ENCODE results near the gene ZNF778. TPM values are rescaled to one million over a fixed set of nuclear protein-coding genes. Genes with fewer than 3 reads are reported as not detected.

ZNF778 gene
- total RNA-seq, result 8.1 TPM
- long read RNA-seq, partial matches to known transcripts, result 0 of 6 reads
- long read RNA-seq, other reads (novel, unspliced or antisense), result 5 of 6 reads

- ATAC-seq (peak; percentile 96), DNase-seq (peak; percentile 91)
- intact Hi-C loops (cut with micrococcal nuclease), result no loop called here
Observed at GRCh38 chr16:89217388-89218191, at the start of gene ZNF778. Gene ZNF778, plus strand, starts transcription at chr16:89217703. Its CDS starts 3,425 bp downstream, at chr16:89221128.

DNA sequence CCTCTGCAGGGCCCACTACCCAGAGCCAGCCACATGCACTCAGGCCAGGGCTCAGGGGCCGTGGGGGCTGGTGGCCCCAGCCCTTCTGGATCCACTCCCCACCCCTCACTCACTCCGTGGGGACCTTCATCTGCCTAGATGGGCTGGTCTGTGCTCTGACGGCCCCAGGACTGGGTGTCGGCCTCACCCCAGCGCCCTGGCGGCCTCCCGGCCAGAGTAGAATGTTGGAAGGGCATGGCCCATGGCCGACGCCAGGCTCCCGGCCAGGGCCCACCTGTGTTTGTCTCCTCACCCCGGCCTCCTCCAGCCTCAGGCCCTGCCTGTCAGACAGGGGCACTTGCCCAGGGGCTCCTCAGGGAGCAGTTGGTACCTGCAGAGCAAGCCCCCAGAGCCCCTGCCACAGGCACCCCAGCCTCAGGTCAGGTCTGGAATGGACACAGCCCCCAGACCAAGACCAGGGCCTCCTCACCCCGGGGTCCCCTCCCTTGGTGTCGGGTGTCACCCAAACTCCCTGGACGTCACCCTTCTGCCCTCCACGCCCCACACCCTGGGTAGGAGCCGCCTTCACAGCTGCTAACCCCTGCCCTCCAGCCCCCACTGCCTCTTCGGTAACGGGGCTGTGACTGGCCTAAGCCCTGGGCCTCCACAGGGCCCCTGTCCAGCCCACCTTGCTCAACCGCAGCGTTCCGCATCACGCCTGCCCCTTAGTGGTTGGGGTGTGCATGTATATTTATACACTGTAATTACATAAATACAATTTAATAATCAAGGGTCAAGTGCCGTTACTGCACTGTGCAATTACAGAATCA is 48.9 kb upstream of the ZNF778 start:
- no peak for DNase-seq
- ATAC-seq, result no peak
- intact Hi-C loops (cut with micrococcal nuclease), result no loop called here

DNA sequence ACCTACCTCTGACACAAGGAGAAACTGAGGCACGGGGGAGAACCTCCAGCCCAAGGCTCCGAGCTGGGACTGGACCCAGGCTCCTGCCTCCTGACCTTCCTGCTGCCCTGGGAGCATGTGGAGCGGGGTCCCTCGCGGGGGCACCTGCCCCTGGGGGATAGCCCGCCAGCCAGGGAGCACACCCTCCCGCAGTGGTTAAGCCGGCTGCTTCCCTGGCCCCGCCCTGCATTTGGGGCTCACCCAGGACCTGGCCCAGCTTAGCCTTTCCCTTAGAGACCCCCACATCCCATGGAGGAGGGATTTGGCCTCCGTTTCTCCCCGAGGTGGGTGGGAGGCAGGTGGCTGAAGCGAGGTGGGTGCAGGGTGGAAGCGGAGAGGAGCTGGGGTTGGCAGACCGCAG is 47.7 kb upstream of the ZNF778 start:
- DNase-seq (no peak), ATAC-seq (no peak)
- intact Hi-C loops (cut with micrococcal nuclease), result no loop called here

GRCh38 chr16:89170346-89171215 is 46.9 kb upstream of the ZNF778 start:
- DNase-seq (no peak), ATAC-seq (no peak)
- intact Hi-C loops (cut with micrococcal nuclease), result no loop called here

DNA sequence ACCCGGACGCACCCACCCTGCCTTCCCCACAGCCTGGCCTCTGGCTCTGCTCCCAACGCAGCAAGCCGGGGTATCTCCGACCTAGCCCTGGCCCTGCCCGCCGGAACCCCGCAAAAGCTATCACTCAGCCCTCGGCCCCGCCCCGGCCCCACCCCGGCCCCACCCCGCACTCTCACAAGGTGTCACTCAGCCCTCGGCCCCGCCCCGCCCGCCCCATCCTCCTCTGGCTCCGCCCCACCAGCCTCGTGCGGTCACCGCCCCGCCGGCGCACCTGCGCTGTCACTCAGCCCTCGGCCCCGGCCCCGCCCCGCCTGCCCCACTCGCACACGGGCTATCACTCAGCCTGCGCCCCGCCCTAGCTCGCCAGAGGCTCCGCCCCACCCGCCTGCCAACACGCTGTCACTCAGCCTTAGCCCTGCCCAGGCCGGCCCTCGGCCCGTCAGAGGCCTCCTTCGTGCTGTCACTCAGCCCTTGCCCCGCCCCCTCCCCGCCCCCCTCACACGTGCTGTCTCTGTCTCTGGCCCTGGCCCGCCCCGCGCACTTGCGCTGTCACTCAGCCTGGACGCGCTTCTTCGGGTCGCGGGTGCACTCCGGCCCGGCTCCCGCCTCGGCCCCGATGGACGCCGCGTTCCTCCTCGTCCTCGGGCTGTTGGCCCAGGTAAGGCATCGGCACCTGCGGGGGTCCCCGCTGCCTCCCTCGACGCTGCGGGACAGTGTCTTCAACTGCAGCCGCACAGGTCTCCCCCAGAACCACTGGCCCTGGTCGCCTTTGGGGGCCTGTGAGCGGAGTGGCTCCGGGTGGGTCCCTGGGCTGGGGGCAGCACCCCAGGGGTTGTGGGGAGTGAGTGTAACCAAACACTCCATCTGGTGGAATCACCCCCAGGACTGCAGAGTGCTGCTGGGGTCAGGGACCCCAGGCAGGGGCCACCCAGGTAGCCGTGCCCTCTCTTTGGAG is 46.0 kb upstream of the ZNF778 start, which contains the start of gene CDH15:
CDH15 (plus strand) TSS at position 533 of the 955 bp plus-strand sequence; CDS start at position 617, 84 bp downstream.
- intact Hi-C loops (cut with micrococcal nuclease), result no loop called here
- peak; percentile 92 for DNase-seq

DNA sequence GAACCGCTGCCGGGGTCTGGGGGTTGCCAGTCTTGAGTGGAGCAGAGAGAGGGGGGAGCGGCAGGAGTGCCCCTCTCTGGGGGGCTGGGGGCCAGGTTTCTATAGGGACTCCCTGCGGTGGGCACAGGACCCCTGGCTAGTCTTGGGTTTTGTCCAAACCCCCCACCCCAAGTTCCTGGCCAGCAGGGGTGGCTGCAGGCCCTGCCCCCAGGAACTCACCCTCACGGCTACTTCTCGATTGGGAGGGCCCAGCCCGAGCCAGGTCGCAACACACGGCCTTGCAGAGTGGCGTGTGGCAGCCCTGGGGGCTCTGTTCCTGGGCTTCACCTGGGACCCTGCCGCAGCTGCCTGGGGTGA is 45.4 kb upstream of the ZNF778 start:
- ATAC-seq (no peak), DNase-seq (no peak)
- intact Hi-C loops (cut with micrococcal nuclease), result no loop called here

More for the DNA sequence above, 46.0 kb upstream of the ZNF778 start, which contains the start of gene CDH15:
- ATAC-seq, result peak; percentile 95

DNA sequence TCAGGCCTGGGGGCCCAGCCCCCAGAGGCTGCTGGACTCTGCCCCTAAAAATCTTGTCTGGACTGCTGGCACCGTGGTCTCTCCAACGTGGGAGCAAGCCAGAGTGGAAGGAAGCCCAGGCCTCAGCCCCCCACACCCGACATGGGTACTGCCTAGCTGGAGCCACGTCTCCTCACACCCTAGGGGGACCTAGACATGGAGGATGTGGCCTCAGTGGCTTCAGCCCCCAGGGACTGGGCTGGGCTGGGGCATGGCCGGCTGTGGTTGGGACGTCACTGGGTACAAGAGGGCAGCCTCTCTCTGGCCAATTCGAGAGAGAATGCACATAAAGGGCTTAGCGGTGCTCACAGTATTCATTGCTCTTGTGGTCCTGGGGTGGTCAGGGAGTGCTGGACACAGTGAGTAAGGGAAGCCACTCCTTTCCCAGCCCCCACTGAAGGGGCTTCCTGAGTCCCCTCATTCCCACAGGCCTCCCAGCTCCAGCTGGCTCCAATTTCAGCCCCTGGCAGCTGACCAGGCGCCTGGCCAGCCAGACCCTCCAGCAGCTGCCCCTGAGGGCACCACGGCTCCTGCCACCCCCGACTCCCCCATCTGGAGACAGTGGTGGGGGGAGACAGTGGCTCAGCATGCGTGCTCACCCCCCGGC is 44.9 kb upstream of the ZNF778 start:
- intact Hi-C loops (cut with micrococcal nuclease), result no loop called here
- no peak for DNase-seq

DNA sequence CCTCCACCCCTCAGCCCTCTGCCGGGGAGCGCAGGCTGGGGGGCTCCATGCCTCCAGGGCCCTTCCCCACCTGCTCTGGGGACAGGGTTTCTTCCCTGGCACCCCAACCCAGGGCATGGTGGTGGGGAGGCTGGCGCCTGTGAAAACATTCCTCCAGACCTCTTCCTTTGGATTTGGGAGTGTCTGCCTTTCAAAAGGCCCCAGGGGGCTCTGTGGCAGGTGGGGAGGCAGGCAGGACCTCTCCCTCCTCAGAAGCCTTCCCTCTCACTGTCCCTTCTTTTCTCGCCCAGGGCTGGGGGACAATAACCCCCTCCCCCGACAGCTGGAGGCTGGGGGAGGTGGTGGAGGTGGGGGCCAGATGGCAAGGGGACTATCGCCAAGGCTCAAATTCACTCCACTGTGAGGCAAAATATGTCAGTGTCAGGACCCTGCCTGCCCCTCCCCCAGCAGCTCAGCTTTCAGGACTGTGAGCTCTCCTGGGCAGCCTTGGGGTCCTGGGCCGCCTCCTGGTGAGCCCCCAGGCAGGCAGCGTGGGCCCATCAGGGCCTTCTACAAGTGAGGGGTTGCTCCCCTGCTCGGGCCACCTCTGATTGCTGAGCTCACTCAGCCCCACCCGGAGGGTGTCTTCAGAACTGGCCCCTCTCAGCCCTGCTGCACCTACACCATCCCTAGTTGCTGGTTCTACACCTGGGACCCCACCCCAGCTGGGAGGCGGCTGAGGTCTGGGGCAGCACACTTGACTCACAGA is 44.2 kb upstream of the ZNF778 start:
- no peak for ATAC-seq
- intact Hi-C loops (cut with micrococcal nuclease), result no loop called here
- no peak for DNase-seq

More for the DNA sequence above, 44.9 kb upstream of the ZNF778 start:
- no peak for ATAC-seq

DNA sequence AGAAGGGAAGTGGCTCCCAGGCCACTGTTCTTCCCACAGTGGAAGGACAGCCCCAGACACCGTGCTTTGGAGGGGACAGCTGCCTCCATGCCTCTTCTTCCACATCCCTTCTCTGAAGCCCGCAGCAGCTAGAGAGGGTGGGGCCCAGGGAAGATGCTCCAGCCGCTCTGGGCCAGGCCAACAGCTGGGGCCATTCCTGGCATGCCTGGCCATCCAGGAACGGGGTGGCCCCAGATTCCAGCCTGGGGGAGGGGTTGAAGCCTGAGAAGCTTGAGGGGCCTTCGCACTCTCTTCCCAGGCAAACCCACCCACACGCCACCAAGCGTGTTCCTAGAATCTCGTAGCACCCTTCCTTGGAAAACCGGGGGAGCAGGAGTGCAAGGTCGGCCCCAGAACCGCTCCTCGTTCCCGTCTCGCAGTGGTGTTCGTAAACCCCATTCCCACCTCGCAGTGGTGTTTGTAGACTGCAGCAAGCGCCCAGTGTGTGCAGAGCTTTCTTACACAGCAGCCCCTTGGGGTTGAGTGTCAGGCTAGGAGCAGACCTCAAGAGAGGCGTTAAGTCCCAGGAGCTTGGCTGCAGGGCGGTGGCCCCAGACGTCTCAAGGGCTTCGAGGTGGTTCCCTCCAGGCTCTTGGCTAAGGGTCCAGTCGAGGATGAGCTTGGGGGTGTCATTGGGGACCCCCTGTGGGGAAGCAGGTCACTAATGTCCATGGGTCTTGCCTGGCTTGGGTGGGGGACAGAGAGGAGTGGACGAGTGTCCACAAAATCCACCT is 43.3 kb upstream of the ZNF778 start:
- ATAC-seq (no peak), DNase-seq (no peak)
- intact Hi-C loops (cut with micrococcal nuclease), result no loop called here

DNA sequence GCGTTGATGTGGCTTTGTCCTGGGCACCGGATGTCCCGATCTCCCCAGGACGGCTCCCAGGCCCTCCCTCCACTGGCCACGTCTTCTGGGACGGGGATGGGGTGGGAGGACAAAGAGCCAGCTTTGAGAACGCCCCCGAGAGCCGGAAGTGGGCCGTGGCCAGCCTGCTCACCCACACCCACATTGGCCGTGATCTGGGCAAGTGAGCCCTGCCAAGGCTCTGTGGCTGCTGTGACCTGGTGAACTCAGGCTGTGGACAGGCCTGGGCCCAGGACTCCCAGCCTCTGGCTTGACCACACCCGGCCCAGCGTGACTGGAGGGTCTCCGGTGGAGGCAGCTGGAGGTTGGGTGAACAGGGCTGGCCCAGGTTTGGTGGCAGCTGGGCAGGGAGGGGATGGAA is 42.6 kb upstream of the ZNF778 start:
- intact Hi-C loops (cut with micrococcal nuclease), result no loop called here
- ATAC-seq, result no peak

GRCh38 chr16:89175280-89176146 is 42.0 kb upstream of the ZNF778 start:
- DNase-seq, result no peak
- intact Hi-C loops (cut with micrococcal nuclease), result no loop called here
- ATAC-seq, result no peak

More for the DNA sequence above, 42.6 kb upstream of the ZNF778 start:
- no peak for DNase-seq

DNA sequence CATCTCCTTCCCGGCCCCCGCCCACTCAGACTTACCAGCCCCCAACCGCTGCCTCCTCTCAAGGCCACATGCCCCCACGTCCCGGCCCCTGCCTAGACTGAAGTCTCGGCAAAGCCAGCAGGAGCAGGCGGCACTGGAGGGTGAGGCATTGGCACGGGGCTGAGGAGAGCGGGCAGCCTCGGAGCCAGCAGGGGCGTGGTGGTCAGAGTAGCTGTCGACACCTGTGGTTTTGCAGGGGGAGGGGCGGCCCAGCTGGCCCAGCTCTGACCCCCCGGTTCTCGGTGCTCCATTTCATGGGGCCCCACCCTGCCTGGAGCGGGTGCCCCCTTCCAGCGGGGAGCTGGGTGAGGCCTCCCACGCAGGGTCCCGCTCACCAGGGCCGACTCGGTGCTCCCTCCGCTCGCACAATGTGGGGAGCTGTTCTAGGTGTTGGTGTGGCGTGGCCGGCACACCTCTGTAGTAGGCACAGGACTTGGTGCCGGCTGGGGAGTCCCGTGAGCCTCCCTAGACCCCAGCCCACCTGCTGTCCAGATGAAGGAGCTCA is 41.3 kb upstream of the ZNF778 start:
- no peak for ATAC-seq

DNA sequence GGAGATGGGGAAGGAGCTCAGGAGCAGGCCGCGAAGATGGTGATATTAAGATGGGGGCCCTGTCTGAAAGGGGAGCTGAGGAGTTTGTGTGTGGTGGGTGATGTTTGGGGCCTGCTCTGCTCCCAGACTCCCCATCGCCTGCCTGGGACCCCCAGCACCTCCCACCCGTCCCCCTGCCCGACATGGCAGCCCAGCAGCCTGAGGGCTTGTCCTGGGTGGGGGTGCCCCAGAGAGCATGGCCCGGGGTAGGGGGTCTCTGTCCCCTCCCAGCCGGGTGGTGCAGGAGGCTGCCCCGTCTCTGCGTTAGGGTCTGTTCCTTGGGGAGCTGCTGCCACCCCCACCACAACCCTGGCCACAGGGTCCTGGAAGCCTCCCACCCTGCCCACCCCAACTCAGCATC is 40.8 kb upstream of the ZNF778 start:
- intact Hi-C loops (cut with micrococcal nuclease), result no loop called here
- DNase-seq (no peak), ATAC-seq (no peak)

More for the DNA sequence above, 41.3 kb upstream of the ZNF778 start:
- no peak for DNase-seq
- intact Hi-C loops (cut with micrococcal nuclease), result no loop called here

GRCh38 chr16:89177501-89177900 is 40.0 kb upstream of the ZNF778 start:
- ATAC-seq (no peak), DNase-seq (no peak)
- intact Hi-C loops (cut with micrococcal nuclease), result no loop called here

Data from left ventricle myocardium superior (tissue), 1 donor.